NCI-H2081 (cell line): ENCODE measurements around the gene ITPR3.

Source experiments
- DNase-seq, 2 experiments: peaks; one replicate each; lab custom pipeline; 2025; lab: John Stamatoyannopoulos, UW

ITPR3 gene

GRCh38 chr6:33670086-33670660 lies 49.1 kb downstream of the ITPR3 start:
- no peak for DNase-seq

- DNase-seq: no peak
Measured at GRCh38 chr6:33670971-33671743, 50.0 kb downstream of the ITPR3 start.

- no peak for DNase-seq
Measured at GRCh38 chr6:33671744-33672072, 50.6 kb downstream of the ITPR3 start.

- no peak for DNase-seq
Measured at GRCh38 chr6:33672808-33673207, 51.7 kb downstream of the ITPR3 start.

- DNase-seq: no peak
Measured at GRCh38 chr6:33673851-33674250, 52.7 kb downstream of the ITPR3 start.

- no peak for DNase-seq
Measured at GRCh38 chr6:33675968-33676367, 54.8 kb downstream of the ITPR3 start.

- DNase-seq: no peak
Measured at GRCh38 chr6:33676416-33677142, 55.5 kb downstream of the ITPR3 start.

GRCh38 chr6:33677143-33677660 lies 56.1 kb downstream of the ITPR3 start:
- DNase-seq: no peak

GRCh38 chr6:33677689-33678088 lies 56.6 kb downstream of the ITPR3 start:
- no peak for DNase-seq

GRCh38 chr6:33678233-33678931 lies 57.3 kb downstream of the ITPR3 start:
- no peak for DNase-seq

GRCh38 chr6:33678932-33679490 lies 57.9 kb downstream of the ITPR3 start:
- no peak for DNase-seq

- no peak for DNase-seq
Measured at GRCh38 chr6:33679761-33680160, 58.6 kb downstream of the ITPR3 start.

GRCh38 chr6:33682341-33682740 lies 61.2 kb downstream of the ITPR3 start:
- no peak for DNase-seq

GRCh38 chr6:33683051-33683571 lies 62.0 kb downstream of the ITPR3 start:
- peak in 1 of 2 experiments; percentile 7 for DNase-seq

- DNase-seq: no peak
Measured at GRCh38 chr6:33683576-33684427, 62.7 kb downstream of the ITPR3 start.

GRCh38 chr6:33684428-33684896 lies 63.3 kb downstream of the ITPR3 start:
- DNase-seq: no peak

- DNase-seq: no peak
Measured at GRCh38 chr6:33684983-33685382, 63.9 kb downstream of the ITPR3 start.

GRCh38 chr6:33685411-33686224 lies 64.5 kb downstream of the ITPR3 start:
- no peak for DNase-seq

GRCh38 chr6:33686225-33686924 lies 65.3 kb downstream of the ITPR3 start:
- DNase-seq: no peak
